Activated CD8-positive, alpha-beta T cell treated with anti-CD3 and anti-CD28 coated beads for 36 hours (primary cell): ENCODE data around the gene ERFL. TPM values are rescaled to one million over a fixed set of nuclear protein-coding genes. Genes with fewer than 3 reads are reported as not detected.
A peak's percentile ranks its signal among the peaks of the same experiment; 100 is the strongest.

Source experiments
- ATAC-seq: fragments of 200-7000 bp; cut with Tn5 transposase; one replicate; pipeline ENCODE4 v1.10.0; 2021; ENCODE audit warnings: mild to moderate bottlenecking, moderate library complexity
- CTCF ChIA-PET: fragments of 350-600 bp; sonication (Branson Sonifier 250); formaldehyde crosslinking; loops from one replicate; lab custom pipeline; 2021; ENCODE audit warnings: antibody characterized with exemption; lab: Charles Lee
- POLR2A ChIA-PET: fragments of 350-600 bp; sonication (Branson Sonifier 250); formaldehyde crosslinking; loops from one replicate; lab custom pipeline; 2021; ENCODE audit warnings: antibody characterized with exemption; lab: Charles Lee
- DNase-seq: peaks from one replicate; pipeline ENCODE4 v3.0.0-alpha.2; 2020
- H3K27ac Mint-ChIP-seq: one replicate; pipeline ENCODE4 v1.8.0; 2021; ENCODE audit warnings: mild to moderate bottlenecking, mixed read lengths
- H3K27me3 Mint-ChIP-seq: one replicate; pipeline ENCODE4 v1.8.0; 2021; ENCODE audit warnings: mixed read lengths
- H3K36me3 Mint-ChIP-seq: one replicate; pipeline ENCODE4 v1.8.0; 2021; ENCODE audit warnings: low read depth, mixed read lengths
- H3K4me1 Mint-ChIP-seq: one replicate; pipeline ENCODE4 v1.8.0; 2021; ENCODE audit warnings: low read depth, mixed read lengths
- H3K4me3 Mint-ChIP-seq: one replicate; pipeline ENCODE4 v1.8.0; 2021; ENCODE audit warnings: mild to moderate bottlenecking, moderate library complexity, mixed read lengths
- H3K9me3 Mint-ChIP-seq: one replicate; pipeline ENCODE4 v1.8.0; 2021; ENCODE audit warnings: mixed read lengths
- CTCF ChIP-seq: fragments of 200-600 bp; IDR thresholded peaks from one replicate; pipeline ENCODE4 v1.8.0; 2022; ENCODE audit warnings: antibody characterized with exemption, mild to moderate bottlenecking
- intact Hi-C: fragments of 100-400 bp; cut with micrococcal nuclease; formaldehyde crosslinking; loops from one replicate; pipeline ENCODE4 v1.10.0; 2022
- total RNA-seq, 2 experiments: library from RNA; stranded (reverse); gene quantifications; one replicate each; pipeline ENCODE4 v1.2.3, GENCODE V29; 2021

ERFL gene
- total RNA-seq, 2 experiments from 2014 or later, result 1.5 to 1.6 TPM

DNA sequence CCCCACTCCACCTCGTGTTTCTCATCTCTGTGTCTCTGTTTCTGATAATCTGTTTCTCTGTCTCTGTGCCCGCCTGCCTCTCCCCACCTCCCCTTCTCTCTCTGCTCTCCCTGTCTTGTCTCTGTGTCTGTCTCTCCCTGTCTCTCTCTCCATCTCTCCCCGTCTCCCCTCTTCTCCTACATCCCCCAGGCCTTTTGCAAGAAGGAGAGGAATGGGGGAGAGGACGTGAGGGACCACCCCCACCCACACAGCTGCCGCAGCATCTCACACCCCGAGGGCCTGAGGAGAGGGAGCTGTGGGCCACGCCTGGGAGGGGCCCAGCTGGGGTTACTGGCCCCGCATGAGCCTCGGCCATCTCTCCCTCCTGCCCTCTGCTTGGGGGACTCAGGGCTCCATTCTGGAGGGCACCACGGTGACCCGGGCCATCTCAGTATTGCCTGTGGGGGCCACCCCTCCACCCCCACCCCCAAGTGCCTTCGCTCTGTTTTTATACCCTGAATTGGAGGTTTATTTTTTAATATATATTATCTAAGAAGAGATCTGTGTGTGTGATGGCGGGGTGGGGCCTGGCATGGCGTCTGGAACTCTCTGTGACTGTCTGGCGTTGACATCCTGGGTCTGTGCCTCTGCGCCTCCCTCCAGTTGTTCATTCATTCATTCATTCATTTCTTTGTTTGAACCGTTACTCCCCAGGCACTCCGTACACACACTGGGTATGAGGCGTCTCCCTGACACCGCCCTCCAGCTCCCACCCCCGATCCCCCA lies 21.2 kb downstream of the ERFL start:
- ATAC-seq (no peak), DNase-seq (no peak)
- H3K36me3 Mint-ChIP-seq, result peaks cover 43% of the 10 kb centered on the region
- peaks cover 53% of the 10 kb centered on the region for H3K4me1 Mint-ChIP-seq
- POLR2A ChIA-PET, result interaction anchor here (0.6 to 2.2 kb wide), 13 partner anchors 9 to 1164 kb away, joined by 3 to 10 read pairs (median 4); no protein-coding TSS in a partner anchor
- intact Hi-C loops, result no loop called here
- TF ChIP-seq CTCF, result no peak
- H3K4me3 Mint-ChIP-seq, result no peak overlapping the region
- CTCF ChIA-PET, result interaction anchor here (1.3 to 2.0 kb wide), 2 partner anchors 11 to 16 kb away, joined by 4 to 8 read pairs; no protein-coding TSS in a partner anchor
- no peaks in the 10 kb centered on the region for H3K9me3 Mint-ChIP-seq
- peak overlapping the region; percentile 68 for H3K27ac Mint-ChIP-seq
- H3K27me3 Mint-ChIP-seq, result peaks cover 7% of the 10 kb centered on the region

DNA sequence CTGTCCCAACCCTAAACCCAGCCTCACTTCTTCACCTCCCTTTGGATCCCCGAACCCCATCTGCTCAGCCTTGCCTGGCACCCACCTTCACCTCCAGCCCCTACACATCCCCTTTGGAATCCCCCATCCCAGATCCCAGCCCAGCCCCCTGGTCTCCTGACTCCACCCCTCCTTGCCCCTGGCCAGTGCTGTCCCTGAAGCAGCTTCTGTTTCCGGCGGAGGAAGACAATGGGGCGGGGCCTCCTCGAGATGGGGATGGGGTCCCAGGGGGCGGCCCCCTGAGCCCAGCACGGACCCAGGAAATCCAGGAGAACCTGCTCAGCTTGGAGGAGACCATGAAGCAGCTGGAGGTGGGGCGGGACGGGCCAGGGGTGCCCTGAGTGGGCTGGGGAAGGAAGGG lies 22.0 kb downstream of the ERFL start:
- Mint-ChIP-seq H3K4me1 (peaks cover 51% of the 10 kb centered on the region), H3K4me3 (no peak overlapping the region), H3K27me3 (no peaks in the 10 kb centered on the region), H3K27ac (no peak overlapping the region), H3K9me3 (no peaks in the 10 kb centered on the region), H3K36me3 (peaks cover 49% of the 10 kb centered on the region)
- TF ChIP-seq CTCF, result no peak
- ATAC-seq (no peak), DNase-seq (no peak)
- ChIA-PET POLR2A (interaction anchor here (0.8 to 1.9 kb wide), 9 partner anchors 8 to 45 kb away, joined by 3 to 6 read pairs (median 4); no protein-coding TSS in a partner anchor), CTCF (interaction anchor here (1.2 to 2.0 kb wide), 4 partner anchors 11 to 18 kb away, joined by 4 to 8 read pairs (median 4); no protein-coding TSS in a partner anchor)
- intact Hi-C loops, result no loop called here

DNA sequence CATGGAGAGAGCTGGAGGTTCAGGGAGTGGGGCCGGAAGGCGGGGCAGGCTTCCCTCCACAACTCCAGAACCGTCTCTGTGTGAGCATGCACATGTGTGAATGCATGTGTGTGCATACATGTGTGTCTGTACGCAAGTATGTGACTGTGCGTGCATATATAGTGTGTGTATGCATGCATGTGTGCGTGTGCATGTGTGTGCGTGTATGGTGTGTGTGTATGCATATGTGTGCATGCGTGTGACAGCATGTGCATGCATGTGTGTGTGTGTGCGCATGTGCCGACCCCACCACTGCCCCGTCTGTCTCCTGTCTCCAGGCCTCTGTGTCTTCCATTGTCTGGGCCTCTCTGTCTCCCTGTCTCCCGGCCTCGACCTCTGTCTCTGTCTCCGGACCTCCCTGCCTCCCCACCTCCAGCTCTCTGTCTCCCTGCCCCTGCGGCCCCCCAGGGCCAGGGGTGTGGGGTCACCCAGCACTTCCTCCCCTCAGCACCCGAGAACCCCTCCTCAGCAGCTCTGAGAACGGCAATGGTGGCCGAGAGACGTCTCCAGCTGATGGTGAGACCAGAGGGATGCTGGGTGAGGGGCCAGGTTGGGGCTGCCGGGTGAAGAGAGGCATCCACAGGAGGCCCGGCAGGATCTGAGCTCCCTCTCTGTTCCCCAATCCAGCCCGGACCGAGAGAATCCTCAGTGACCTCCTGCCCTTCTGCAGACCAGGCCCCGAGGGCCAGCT lies 22.8 kb downstream of the ERFL start:
- DNase-seq (no peak), ATAC-seq (no peak)
- ChIA-PET CTCF (interaction anchor here (0.7 to 2.0 kb wide), 4 partner anchors 10 to 68 kb away, joined by 3 to 8 read pairs (median 4); no protein-coding TSS in a partner anchor), POLR2A (interaction anchor here (0.9 to 1.9 kb wide), 9 partner anchors 10 to 41 kb away, joined by 3 to 6 read pairs (median 4); no protein-coding TSS in a partner anchor)
- Mint-ChIP-seq H3K9me3 (no peaks in the 10 kb centered on the region), H3K4me1 (peaks cover 45% of the 10 kb centered on the region), H3K27me3 (no peaks in the 10 kb centered on the region), H3K27ac (peak overlapping the region; percentile 30), H3K4me3 (no peak overlapping the region), H3K36me3 (peaks cover 48% of the 10 kb centered on the region)
- no peak for TF ChIP-seq CTCF
- intact Hi-C loops, result no loop called here

DNA sequence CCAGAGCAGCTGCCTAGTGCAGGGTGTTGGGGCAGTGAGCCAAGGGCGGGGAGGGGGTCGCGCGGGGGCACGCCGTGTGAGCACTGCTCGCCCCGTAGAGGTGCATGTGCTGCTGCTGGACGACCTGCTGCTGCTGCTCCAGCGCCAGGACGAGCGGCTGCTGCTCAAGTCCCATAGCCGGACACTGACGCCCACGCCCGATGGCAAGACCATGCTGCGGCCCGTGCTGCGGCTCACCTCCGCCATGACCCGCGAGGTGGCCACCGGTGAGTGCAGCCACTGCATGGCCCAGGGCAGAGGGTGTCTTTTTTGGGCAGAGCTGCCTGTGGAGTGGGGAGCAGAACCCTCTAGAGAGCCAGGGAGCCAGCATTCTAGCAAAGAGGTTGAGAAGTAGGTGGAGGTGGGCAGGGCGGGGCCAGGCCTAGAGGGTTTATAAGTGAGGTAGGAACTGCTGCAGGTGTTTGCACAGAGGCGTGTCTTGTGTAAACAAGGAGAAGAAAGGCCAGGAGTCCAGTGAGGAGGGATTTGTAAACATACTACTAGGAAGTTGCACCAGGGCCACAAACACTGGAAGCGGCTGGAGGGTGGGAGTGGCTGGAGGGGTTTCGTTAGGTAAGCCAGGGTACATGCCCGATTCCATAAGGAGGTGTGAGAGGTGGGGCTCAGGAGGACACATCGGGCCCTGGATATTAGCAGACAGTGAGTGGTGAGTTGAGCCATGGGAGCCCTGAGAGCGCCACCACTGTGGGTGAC lies 24.0 kb downstream of the ERFL start:
- DNase-seq (no peak), ATAC-seq (no peak)
- no peaks in the 10 kb centered on the region for H3K9me3 Mint-ChIP-seq
- intact Hi-C loops, result no loop called here
- peak overlapping the region; percentile 48 for H3K27ac Mint-ChIP-seq
- ChIA-PET POLR2A (interaction anchor here (0.9 to 5.7 kb wide), 9 partner anchors 8 to 40 kb away, joined by 3 to 38 read pairs (median 4); no protein-coding TSS in a partner anchor), CTCF (interaction anchor here (1.3 kb wide), 1 partner anchor 17 kb away, joined by 3 read pairs; no protein-coding TSS in a partner anchor)
- H3K4me1 Mint-ChIP-seq, result peaks cover 47% of the 10 kb centered on the region
- no peaks in the 10 kb centered on the region for H3K27me3 Mint-ChIP-seq
- TF ChIP-seq CTCF, result no peak
- peaks cover 54% of the 10 kb centered on the region for H3K36me3 Mint-ChIP-seq
- no peak overlapping the region for H3K4me3 Mint-ChIP-seq
